Trophoblast cell (in vitro differentiated cells and primary cell): Measurements from ENCODE around the gene PLEKHA3. TPM values are rescaled to one million over a fixed set of nuclear protein-coding genes. Genes with fewer than 3 reads are reported as not detected.

Experiments
- DNase-seq, 2 donors: peaks; one replicate each; pipeline ENCODE4 v3.0.0-alpha.2; 2016
- H2AFZ ChIP-seq: 2 replicates; pipeline ENCODE4 v1.6.1; 2013; ENCODE audit warnings: low read length, moderate library complexity, mild to moderate bottlenecking; ENCODE audit not compliant: insufficient read depth, poor library complexity
- H2AK5ac ChIP-seq: 2 replicates; pipeline ENCODE4 v1.6.1; 2013; ENCODE audit warnings: mild to moderate bottlenecking, low read length
- H2BK120ac ChIP-seq: 2 replicates; pipeline ENCODE4 v1.6.1; 2013; ENCODE audit warnings: low read length, mild to moderate bottlenecking, moderate library complexity; ENCODE audit not compliant: insufficient read depth, poor library complexity
- H2BK12ac ChIP-seq: 2 replicates; pipeline ENCODE4 v1.6.1; 2013; ENCODE audit warnings: mild to moderate bottlenecking, low read length, moderate library complexity
- H2BK5ac ChIP-seq: 2 replicates; pipeline ENCODE4 v1.6.1; 2013; ENCODE audit warnings: low read length, low read depth, moderate library complexity, mild to moderate bottlenecking; ENCODE audit not compliant: poor library complexity
- H3K14ac ChIP-seq: 2 replicates; pipeline ENCODE4 v1.6.1; 2013; ENCODE audit warnings: mild to moderate bottlenecking, low read length
- H3K18ac ChIP-seq: 2 replicates; pipeline ENCODE4 v1.6.1; 2013; ENCODE audit warnings: mild to moderate bottlenecking, low read length
- H3K23ac ChIP-seq: 2 replicates; pipeline ENCODE4 v1.6.1; 2013; ENCODE audit warnings: low read length
- H3K27ac ChIP-seq: 2 replicates; pipeline ENCODE4 v1.5.1; 2013; ENCODE audit warnings: low read depth, mild to moderate bottlenecking, inconsistent platforms, low read length, moderate library complexity
- H3K27me3 ChIP-seq: 2 replicates; pipeline ENCODE4 v1.6.1; 2013; ENCODE audit warnings: inconsistent platforms, mild to moderate bottlenecking, low read length, moderate library complexity; ENCODE audit not compliant: insufficient read depth
- H3K36me3 ChIP-seq, 2 experiments: 1 replicate in 1 of 2; 2 replicates in 1 of 2; pipeline ENCODE4 v1.6.1; 2013; ENCODE audit warnings: low read length in 2 of 2, mild to moderate bottlenecking in 2 of 2, moderate library complexity in 1 of 2; ENCODE audit not compliant: insufficient read depth in 2 of 2, control insufficient read depth in 1 of 2
- H3K4ac ChIP-seq: 2 replicates; pipeline ENCODE4 v1.6.1; 2013; ENCODE audit warnings: low read depth, mild to moderate bottlenecking, low read length, moderate library complexity
- H3K4me1 ChIP-seq, 2 experiments: 1 replicate in 1 of 2; 2 replicates in 1 of 2; pipeline ENCODE4 v1.6.1; 2013; ENCODE audit warnings: low read length in 2 of 2, mild to moderate bottlenecking in 2 of 2, moderate library complexity in 1 of 2; ENCODE audit not compliant: insufficient read depth in 2 of 2, control insufficient read depth in 1 of 2
- H3K4me2 ChIP-seq: 2 replicates; pipeline ENCODE4 v1.6.1; 2013; ENCODE audit warnings: inconsistent platforms, mild to moderate bottlenecking, low read length, moderate library complexity
- H3K4me3 ChIP-seq: 2 replicates; pipeline ENCODE4 v1.5.1; 2013; ENCODE audit warnings: mild to moderate bottlenecking, low read depth, low read length, inconsistent platforms
- H3K79me1 ChIP-seq: one replicate; pipeline ENCODE4 v1.6.1; 2013; ENCODE audit warnings: low read length
- H3K79me2 ChIP-seq: 2 replicates; pipeline ENCODE4 v1.6.1; 2013; ENCODE audit warnings: low read length, mild to moderate bottlenecking; ENCODE audit not compliant: control insufficient read depth, insufficient read depth, poor library complexity
- H3K9ac ChIP-seq: 2 replicates; pipeline ENCODE4 v1.6.1; 2013; ENCODE audit warnings: mild to moderate bottlenecking, low read length
- H3K9me3 ChIP-seq: 2 replicates; pipeline ENCODE4 v1.6.1; 2013; ENCODE audit warnings: low read depth, mild to moderate bottlenecking, control low read depth, inconsistent platforms, low read length; ENCODE audit not compliant: insufficient read depth
- H4K12ac ChIP-seq: 2 replicates; pipeline ENCODE4 v1.6.1; 2013; ENCODE audit warnings: low read depth, mild to moderate bottlenecking, low read length, moderate library complexity
- H4K8ac ChIP-seq: 2 replicates; pipeline ENCODE4 v1.6.1; 2013; ENCODE audit warnings: low read depth, mild to moderate bottlenecking, low read length, moderate library complexity
- H4K91ac ChIP-seq: one replicate; pipeline ENCODE4 v1.6.1; 2013; ENCODE audit warnings: low read depth, mild to moderate bottlenecking, low read length, moderate library complexity
- WGBS: extraction: QIAGEN DNeasy Blood & Tissue Kit; methylation state at CpG from one replicate; pipeline ENCODE4 v1.1.7; 2013; ENCODE audit warnings: missing lambda C conversion rate; ENCODE audit not compliant: insufficient read length, insufficient coverage; ENCODE audit errors: extremely low coverage; 5-methylcytosine and 5-hydroxymethylcytosine counted together
- polyA plus RNA-seq: library from polyadenylated mRNA; stranded (reverse); fragments of 200-250 nt; gene quantifications from 2 replicates; pipeline ENCODE4 v1.2.3, GENCODE V29; 2013

PLEKHA3 gene
- polyA plus RNA-seq = 9.1 and 9.4 TPM in 2 replicates

- no CpG with 5 or more reads among the region's 92 CpGs for WGBS
- Histone ChIP-seq H3K23ac (no peak within 1 kb of the TSS), H3K79me1 (peaks cover 2% of the 10 kb centered on the region), H2BK5ac (no peak within 1 kb of the TSS), H4K8ac (peak within 1 kb of the TSS; percentile 72), H3K4me1 (peaks cover 0 to 2% of the 10 kb centered on the region in 2 experiments), H3K27ac (no peak within 1 kb of the TSS), H3K9ac (peak within 1 kb of the TSS; percentile 81), H2BK12ac (no peak within 1 kb of the TSS), H3K4ac (peak within 1 kb of the TSS; percentile 19), H3K14ac (peak within 1 kb of the TSS; percentile 45), H3K27me3 (no peaks in the 10 kb centered on the region), H3K4me2 (peak within 1 kb of the TSS; percentile 66), H3K9me3 (no peaks in the 10 kb centered on the region), H2BK120ac (peak within 1 kb of the TSS; percentile 13), H3K36me3 (no peaks in the 10 kb centered on the region), H3K18ac (peak within 1 kb of the TSS; percentile 67), H4K12ac (peak within 1 kb of the TSS; percentile 46), H2AFZ (peak within 1 kb of the TSS; percentile 70), H3K4me3 (peak within 1 kb of the TSS; percentile 87), H2AK5ac (no peak within 1 kb of the TSS), H3K79me2 (no peaks in the 10 kb centered on the region), H4K91ac (peak within 1 kb of the TSS; percentile 39)
- peak; percentile 99 for DNase-seq
Observed at GRCh38 chr2:178480227-178481181, at the start of gene PLEKHA3. Gene PLEKHA3 (plus strand): TSS chr2:178480457. CDS start chr2:178480870, 413 bp downstream.

GRCh38 chr2:178436662-178437061, 43.6 kb upstream of the PLEKHA3 start:
- no peak overlapping the region for H2AFZ ChIP-seq
- H4K12ac ChIP-seq = no peak overlapping the region
- H3K14ac ChIP-seq = no peak overlapping the region
- no peak overlapping the region for H2BK120ac ChIP-seq
- peaks cover 17 to 22% of the 10 kb centered on the region in 2 experiments for H3K36me3 ChIP-seq
- DNase-seq = no peak
- H2BK5ac ChIP-seq = no peak overlapping the region
- H3K27ac ChIP-seq = no peak overlapping the region
- no peak overlapping the region for H3K4me2 ChIP-seq
- H3K18ac ChIP-seq = no peak overlapping the region
- H3K4me3 ChIP-seq = no peak overlapping the region
- H3K9ac ChIP-seq = no peak overlapping the region
- no peaks in the 10 kb centered on the region for H3K79me1 ChIP-seq
- no peak overlapping the region for H2BK12ac ChIP-seq
- H2AK5ac ChIP-seq = no peak overlapping the region
- no peaks in the 10 kb centered on the region for H3K27me3 ChIP-seq
- no peak overlapping the region for H3K23ac ChIP-seq
- H3K4ac ChIP-seq = no peak overlapping the region
- H3K79me2 ChIP-seq = no peaks in the 10 kb centered on the region
- no peak overlapping the region for H4K8ac ChIP-seq
- peaks cover 0 to 3% of the 10 kb centered on the region in 2 experiments for H3K4me1 ChIP-seq
- no CpG with 5 or more reads among the region's 2 CpGs for whole genome bisulfite sequencing
- no peaks in the 10 kb centered on the region for H3K9me3 ChIP-seq
- H4K91ac ChIP-seq = no peak overlapping the region

- Histone ChIP-seq H3K9me3 (no peaks in the 10 kb centered on the region), H2BK12ac (no peak overlapping the region), H3K9ac (no peak overlapping the region), H3K23ac (no peak overlapping the region), H3K18ac (no peak overlapping the region), H2AK5ac (no peak overlapping the region), H2BK120ac (no peak overlapping the region), H2BK5ac (no peak overlapping the region), H3K4me2 (no peak overlapping the region), H3K27me3 (no peaks in the 10 kb centered on the region), H4K8ac (no peak overlapping the region), H2AFZ (no peak overlapping the region), H3K4me3 (no peak overlapping the region), H3K27ac (no peak overlapping the region), H3K36me3 (peaks cover 11 to 20% of the 10 kb centered on the region in 2 experiments), H3K79me2 (no peaks in the 10 kb centered on the region), H4K91ac (no peak overlapping the region), H3K79me1 (no peaks in the 10 kb centered on the region), H4K12ac (no peak overlapping the region), H3K4ac (no peak overlapping the region), H3K4me1 (peaks cover 0 to 3% of the 10 kb centered on the region in 2 experiments), H3K14ac (no peak overlapping the region)
- DNase-seq = no peak
- no CpG with 5 or more reads among the region's 2 CpGs for WGBS
Observed at GRCh38 chr2:178441426-178441825, 38.8 kb upstream of the PLEKHA3 start.

- Histone ChIP-seq H2BK5ac (no peak overlapping the region), H3K18ac (no peak overlapping the region), H4K12ac (no peak overlapping the region), H3K79me2 (peaks cover 6% of the 10 kb centered on the region), H2BK12ac (no peak overlapping the region), H3K79me1 (peaks cover 11% of the 10 kb centered on the region), H3K9ac (no peak overlapping the region), H4K91ac (no peak overlapping the region), H3K4me2 (no peak overlapping the region), H3K4ac (no peak overlapping the region), H3K4me1 (peaks cover 7 to 11% of the 10 kb centered on the region in 2 experiments), H2BK120ac (no peak overlapping the region), H2AK5ac (no peak overlapping the region), H3K23ac (no peak overlapping the region), H2AFZ (no peak overlapping the region), H3K4me3 (no peak overlapping the region), H4K8ac (no peak overlapping the region), H3K27ac (no peak overlapping the region), H3K9me3 (no peaks in the 10 kb centered on the region), H3K36me3 (peaks cover 8 to 18% of the 10 kb centered on the region in 2 experiments), H3K27me3 (no peaks in the 10 kb centered on the region), H3K14ac (no peak overlapping the region)
- WGBS = no CpG with 5 or more reads among the region's 4 CpGs
- no peak for DNase-seq
Observed at GRCh38 chr2:178448968-178449661, 31.1 kb upstream of the PLEKHA3 start.
